HG03460 (cell line): ENCODE data around the gene PIAS2.
A peak's percentile ranks its signal among the peaks of the same experiment; 100 is the strongest.
"Not testable (repeated sequence)": the region's sequence is repeated elsewhere in the genome, so short reads cannot be mapped to it uniquely, and the experiment has no call there.

ENCODE experiments used
- ATAC-seq: cut with Tn5 transposase; IDR thresholded peaks from one replicate; pipeline ENCODE4 v1.9.1; 2021; ENCODE audit not compliant: unreplicated experiment

Gene PIAS2

DNA sequence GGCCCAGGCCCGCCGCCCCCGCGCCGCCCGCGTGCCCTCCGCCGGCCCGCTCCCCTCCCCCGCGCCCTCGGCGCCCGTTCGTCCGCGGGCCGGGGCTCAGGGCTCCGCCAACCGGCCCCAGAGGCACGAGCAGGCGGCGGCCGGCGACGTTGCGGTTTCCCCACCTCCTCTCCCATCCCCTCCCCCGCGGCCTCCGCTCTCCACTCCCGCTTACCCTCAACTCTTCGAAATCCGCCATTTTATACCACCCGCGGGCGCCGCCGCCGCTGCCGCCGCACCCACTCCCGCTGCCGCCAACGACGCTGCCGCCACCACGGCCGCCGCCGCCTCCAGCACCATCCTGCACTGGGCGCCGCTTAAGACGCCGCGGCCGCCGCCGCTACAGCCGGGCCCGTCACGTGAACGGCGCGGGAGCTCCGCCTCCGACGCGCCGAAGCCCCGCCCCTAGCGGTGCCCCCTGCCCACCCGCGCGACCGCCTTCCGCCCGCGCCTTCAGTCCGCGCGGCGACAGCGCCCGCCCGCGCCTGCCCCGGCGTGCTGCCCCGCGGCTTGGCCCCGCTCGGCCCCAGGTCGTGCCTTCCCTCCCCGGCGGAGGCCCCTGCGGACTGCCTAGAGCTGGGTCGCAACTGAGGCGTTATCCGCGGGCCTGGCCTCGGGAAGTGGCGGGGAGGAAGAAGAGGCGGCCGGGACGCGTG is at the start of gene PIAS2, which contains the start of gene KATNAL2:
PIAS2 (minus strand) TSS at position 400 of the 695 bp plus-strand sequence; CDS start at position 238, 162 bp downstream.
KATNAL2 (plus strand) TSS at position 495 of the 695 bp plus-strand sequence. CDS start 29,271 bp downstream, outside the sequence.
- ATAC-seq, result peak; percentile 80

- ATAC-seq, result not testable (repeated sequence)
These were observed 49.0 kb upstream of the PIAS2 start for GRCh38 chr18:46966266-46966665.

DNA sequence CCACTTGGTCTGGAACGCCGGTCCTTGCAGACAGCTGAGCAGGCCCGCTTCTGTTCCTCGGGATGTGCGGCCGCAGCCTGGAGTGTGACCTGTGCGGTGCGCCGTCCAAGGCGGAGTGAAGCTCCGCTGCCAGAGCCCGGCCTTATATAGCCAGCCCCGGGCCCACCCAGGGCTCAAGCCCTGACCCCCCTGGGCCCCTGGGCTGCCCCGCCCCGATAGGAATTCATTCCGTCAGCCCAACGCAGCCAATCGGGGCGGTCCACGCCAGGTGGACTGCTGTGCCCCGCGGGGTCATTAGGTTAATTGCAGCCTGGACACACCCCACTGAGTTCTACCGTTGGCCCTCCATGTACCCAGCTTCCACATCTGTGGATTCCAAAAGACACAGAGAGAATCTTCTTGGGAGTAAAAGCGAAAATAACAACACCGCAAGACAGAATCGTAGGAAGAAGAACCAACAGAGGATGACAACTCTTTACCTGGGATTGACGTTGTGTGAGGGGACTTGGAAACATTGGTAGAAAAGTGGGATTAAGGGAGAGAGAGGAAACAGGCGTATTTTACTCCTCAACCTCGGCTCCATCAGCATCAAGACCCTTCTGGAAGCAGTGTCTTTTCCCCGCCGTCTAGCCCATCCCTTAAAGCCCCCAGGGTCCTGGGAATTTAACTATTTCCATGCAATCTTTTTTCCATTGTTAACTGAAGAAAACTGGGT is 47.4 kb upstream of the PIAS2 start:
- ATAC-seq, result not testable (repeated sequence)

- ATAC-seq, result not testable (repeated sequence)
These were observed 46.6 kb upstream of the PIAS2 start for GRCh38 chr18:46963656-46964578.

DNA sequence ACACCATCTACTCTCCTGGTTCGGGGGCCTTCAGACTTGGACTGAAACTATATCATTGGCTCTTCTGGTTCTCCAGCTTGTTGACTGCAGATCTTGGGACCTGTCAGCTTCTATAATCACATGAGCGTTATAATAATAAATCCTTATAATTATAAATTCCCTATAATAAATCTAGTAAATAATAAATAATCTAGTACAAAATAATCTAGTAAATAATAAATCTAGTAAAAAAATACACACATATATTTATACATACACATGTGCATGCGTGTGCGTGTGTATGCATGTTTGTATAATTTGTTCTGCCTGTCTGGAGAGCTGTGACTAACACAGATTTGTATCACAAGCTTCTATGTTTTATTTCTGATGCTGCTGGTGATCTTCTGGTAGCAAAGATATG is 40.9 kb upstream of the PIAS2 start:
- ATAC-seq, result no peak

DNA sequence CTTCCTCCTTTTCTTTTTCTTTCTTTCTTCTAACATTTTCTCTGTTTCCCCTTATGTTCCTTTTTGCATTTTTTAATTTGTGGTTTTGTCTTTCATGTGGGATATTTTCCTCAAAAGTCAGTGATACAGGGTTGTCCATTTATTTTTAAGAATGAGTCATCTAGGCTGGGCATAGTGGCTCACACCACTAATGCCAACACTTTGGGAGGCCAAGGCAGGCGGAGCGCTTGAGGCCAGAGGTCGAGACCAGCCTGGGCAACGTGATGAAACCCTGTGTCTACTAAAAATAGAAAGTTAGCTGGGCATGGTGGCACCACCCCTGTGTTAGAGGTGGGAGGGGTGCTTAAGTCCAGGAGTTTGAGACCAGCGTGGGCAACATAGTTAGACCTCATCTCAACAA is 35.9 kb upstream of the PIAS2 start:
- no peak for ATAC-seq

DNA sequence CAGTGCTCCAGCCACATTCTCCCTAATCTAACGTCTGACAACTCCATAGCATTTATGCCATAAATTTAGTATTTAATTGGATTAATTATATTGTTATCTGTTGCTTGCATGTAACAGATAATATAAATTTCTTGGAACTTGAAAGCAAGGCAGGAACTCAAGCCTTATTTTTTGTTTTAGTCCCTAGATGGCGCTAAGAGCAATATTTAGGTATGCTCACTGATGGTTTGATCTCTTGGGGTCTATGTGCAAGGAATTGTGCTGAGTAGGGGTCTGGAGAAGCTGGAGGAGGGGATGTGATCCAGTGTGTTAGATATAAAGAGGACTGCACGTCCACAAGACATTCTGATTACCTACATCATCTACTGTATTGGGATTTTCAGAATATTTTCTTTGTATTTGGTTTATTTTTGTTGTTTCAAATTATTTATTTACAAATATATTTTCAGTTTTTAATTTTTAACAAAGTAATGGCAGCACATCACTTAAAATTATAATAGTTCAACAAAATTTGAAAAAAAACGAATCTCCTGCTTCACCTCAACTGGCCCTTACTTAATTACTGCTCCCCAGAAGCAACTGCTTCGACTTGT is 32.9 kb upstream of the PIAS2 start:
- no peak for ATAC-seq

GRCh38 chr18:46946656-46947282 is 29.5 kb upstream of the PIAS2 start:
- ATAC-seq, result peak; percentile 98

GRCh38 chr18:46942646-46943045 is 25.3 kb upstream of the PIAS2 start:
- no peak for ATAC-seq

GRCh38 chr18:46939998-46940571 is 22.8 kb upstream of the PIAS2 start:
- ATAC-seq, result no peak

DNA sequence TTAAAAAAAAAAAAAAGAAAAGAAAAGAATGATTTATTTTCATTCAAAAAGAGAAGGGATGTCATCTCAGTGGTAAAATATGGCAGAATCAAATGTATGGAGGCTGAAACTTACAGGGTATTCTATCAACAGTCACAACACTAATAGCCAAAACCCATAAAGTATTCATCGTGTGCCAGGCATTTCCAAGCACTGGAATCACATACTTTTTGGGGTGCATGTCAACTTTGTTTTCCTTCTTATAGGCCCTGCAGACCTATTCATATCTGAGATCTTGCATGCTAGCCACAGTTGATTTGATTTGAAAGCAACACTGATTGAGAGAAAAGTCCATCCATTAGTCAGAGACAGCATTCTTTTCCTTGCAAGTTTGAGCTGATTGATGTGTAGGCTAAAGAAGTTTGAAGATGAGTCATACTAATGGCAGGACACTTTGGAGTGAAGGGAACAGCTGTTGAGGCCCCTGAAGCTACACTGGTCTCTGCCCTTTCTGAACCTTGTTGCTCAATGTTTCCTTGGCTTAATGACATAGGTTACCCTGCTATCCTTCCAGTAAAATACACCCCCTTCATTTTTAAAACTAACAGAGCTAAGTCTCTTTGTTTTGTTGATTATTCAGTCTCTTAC is 22.1 kb upstream of the PIAS2 start:
- ATAC-seq, result no peak

- ATAC-seq, result no peak
These were observed 3.3 kb upstream of the PIAS2 start for GRCh38 chr18:46920653-46921052.

DNA sequence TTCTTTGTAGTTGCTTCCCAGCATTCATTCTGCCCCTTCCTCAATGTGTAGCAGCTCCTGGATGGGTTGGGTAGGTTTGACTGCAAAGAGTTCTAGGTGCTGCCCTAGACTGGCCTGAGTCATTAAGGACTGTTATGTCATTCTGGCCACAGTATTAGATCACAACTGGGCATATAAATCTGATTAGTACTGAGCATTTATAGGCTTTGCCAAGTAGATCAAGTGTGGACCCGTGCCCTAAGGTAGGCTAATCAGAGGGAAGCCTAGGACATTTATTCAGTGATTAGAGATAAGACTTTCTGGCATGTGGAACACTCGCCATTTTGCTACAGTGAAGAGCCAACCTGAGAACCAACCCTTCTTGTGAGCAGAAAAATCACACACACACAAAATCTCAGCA is 2.8 kb upstream of the PIAS2 start:
- no peak for ATAC-seq

DNA sequence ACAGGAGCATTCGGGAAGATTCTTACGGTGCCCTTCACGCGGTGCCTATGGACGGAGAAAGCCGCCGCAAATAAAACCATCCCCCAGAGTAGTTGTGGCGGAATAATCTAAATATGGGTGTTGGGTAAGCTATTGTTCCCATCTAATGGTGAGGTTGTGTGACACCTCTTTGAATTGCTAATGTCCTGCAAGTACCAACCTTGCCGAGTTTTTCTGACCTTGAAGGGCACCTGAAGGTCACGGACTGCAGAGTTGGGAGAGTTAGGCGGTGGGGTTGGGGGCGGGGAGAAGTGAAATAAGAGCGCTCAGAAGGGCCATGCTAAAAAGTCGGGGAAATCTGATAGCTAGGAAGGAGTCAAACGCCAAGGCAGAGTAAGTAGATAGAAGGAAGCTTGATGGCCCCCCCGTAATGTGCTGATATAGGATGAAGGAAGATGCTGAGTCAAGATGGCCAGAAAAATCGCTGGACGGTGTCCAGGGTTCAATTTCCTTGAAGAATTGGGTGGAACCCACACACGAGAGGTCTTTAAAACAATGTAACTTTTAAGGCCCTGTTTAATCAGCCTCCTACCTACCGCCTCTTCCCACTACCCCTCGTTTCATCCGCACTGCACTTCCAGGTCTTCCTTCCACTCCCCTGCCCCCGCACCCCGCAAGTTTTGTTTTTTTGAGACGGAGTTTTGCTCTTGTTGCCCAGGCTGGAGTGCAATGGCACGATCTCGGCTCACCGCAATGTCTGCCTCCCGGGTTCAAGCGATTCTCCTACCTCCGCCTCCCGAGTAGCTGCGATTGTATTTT is 695 bp upstream of the PIAS2 start:
- ATAC-seq, result peak; percentile 25

GRCh38 chr18:46916551-46917107 is 678 bp downstream of the PIAS2 start:
- ATAC-seq, result peak; percentile 30

DNA sequence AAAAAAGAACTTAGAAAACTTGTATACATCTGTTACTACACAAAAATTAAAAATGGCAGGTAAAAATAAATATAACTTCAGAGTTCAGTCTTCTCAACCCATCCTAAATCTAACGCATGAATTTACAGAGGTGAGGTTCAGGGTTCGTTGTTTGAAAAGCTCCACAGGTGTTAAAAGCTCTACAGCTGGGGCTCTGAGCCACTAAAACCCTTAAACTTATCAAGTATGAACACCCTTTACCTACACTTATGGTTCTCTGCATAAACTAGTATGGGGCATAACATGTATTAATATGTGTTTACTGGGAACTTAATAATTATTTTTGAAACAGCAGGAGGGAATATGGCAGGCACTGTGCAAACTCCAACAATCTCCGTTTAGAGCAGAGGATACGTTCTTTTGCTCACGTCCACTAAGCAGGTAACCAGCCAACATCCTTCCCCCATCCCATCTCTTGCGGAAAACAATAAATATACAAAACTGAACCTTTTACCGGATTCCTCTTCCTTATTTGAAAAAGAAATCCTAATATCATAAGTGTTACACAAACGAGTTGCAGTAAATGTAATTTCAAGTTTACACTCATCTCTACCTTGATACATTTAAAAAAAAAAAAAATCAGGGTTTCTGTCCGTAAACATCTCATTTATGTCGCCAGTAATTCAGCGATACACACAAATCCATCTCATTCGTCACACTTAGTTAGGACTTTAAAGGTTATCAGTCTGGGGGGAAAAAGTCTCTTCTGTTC is 1.3 kb downstream of the PIAS2 start:
- no peak for ATAC-seq

DNA sequence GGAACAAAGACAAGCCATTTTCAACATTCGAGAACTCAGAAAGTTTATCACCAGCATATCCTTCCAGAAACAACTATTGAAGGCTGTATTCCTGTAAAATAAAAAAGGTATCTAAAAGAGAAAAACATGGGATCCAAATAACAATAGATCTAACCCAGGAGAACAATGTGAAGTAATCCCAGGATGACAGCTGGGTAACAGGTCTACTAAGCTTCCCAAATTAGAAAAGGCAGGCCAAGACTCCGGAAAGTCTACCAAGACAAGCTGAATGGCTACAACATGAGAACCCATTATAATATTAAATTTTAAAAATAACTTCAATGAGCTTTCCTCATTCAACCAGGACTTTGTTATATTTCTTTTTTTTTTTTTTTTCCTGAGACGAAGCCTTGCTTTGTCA is 6.5 kb downstream of the PIAS2 start:
- ATAC-seq, result no peak

DNA sequence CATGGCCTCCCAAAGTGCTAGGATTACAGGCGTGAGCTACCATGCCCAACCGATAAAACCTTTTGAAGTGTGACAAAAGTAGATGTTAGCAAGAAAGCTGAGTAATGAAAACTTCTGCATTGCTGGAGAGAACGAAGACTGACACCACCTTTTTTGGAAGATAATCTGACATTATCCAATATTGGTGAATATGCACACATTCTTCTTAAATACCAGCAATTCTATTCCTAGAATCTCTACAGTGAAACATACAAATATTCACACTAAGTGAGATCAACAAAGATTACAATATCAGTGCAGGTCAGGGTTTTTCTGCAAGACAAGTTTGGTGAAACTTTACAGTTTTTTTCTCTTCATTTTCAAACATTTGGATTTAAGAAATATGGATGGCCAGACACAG is 7.8 kb downstream of the PIAS2 start:
- ATAC-seq, result no peak
